GM23338 (cell line): ENCODE results near the gene FTO.

Experiments used
- EZH2 ChIP-seq: fragments of 200-600 bp; sonication (generic); IDR thresholded peaks from one replicate; pipeline ENCODE4 v1.8.0; 2017; ENCODE audit warnings: antibody characterized with exemption, mild to moderate bottlenecking, low read depth; ENCODE audit not compliant: unreplicated experiment
- EZH2phosphoT487 ChIP-seq: fragments of 200-600 bp; sonication (generic); IDR thresholded peaks from one replicate; pipeline ENCODE4 v1.8.1; 2018; ENCODE audit warnings: antibody characterized with exemption; ENCODE audit not compliant: unreplicated experiment
- NANOG ChIP-seq: IDR thresholded peaks from 2 replicates; pipeline ENCODE4 v1.6.1; 2016; ENCODE audit warnings: antibody characterized with exemption, borderline replicate concordance
- POLR2AphosphoS5 ChIP-seq: IDR thresholded peaks from 2 replicates; pipeline ENCODE4 v1.6.1; 2016; ENCODE audit warnings: antibody characterized with exemption, low read depth
- ZNF331 ChIP-seq: fragments of 250-450 bp; sonication (Bioruptor Pico); IDR thresholded peaks from 2 replicates; pipeline ENCODE4 v1.5.0; 2020; ENCODE audit warnings: low read depth, mild to moderate bottlenecking, moderate library complexity
- TF ChIP-seq, protein P1 (sequence below), 2 experiments: fragments of 200-600 bp in 1 of 2; sonication (generic) in 1 of 2; conservative IDR thresholded peaks; 2 replicates each; pipeline versions ENCODE4 v1.5.1 to v1.6.1; 2016 to 2017; ENCODE audit warnings: antibody characterized with exemption in 2 of 2, low read depth in 2 of 2, mild to moderate bottlenecking in 2 of 2, moderate library complexity in 1 of 2

- TF ChIP-seq, protein P1, sequence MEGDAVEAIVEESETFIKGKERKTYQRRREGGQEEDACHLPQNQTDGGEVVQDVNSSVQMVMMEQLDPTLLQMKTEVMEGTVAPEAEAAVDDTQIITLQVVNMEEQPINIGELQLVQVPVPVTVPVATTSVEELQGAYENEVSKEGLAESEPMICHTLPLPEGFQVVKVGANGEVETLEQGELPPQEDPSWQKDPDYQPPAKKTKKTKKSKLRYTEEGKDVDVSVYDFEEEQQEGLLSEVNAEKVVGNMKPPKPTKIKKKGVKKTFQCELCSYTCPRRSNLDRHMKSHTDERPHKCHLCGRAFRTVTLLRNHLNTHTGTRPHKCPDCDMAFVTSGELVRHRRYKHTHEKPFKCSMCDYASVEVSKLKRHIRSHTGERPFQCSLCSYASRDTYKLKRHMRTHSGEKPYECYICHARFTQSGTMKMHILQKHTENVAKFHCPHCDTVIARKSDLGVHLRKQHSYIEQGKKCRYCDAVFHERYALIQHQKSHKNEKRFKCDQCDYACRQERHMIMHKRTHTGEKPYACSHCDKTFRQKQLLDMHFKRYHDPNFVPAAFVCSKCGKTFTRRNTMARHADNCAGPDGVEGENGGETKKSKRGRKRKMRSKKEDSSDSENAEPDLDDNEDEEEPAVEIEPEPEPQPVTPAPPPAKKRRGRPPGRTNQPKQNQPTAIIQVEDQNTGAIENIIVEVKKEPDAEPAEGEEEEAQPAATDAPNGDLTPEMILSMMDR (conservative IDR thresholded peaks at IDR 0.05; ENCODE audit: low read depth in 2 of 2), result no peak
- no peak for TF ChIP-seq EZH2
- no peak for TF ChIP-seq EZH2phosphoT487
- no peak for TF ChIP-seq ZNF331
- TF ChIP-seq POLR2AphosphoS5, result no peak
- no peak for TF ChIP-seq NANOG
Measured at GRCh38 chr16:53982631-53983042, 278.7 kb downstream of the FTO start.
